GM10248 (cell line): ENCODE data around the gene ST3GAL6.

Experiments
- CTCF ChIA-PET: fragments of 300-600 bp; sonication (Branson Sonifier 250); formaldehyde crosslinking; extraction: SDS; loops from one replicate; lab custom pipeline; 2021; ENCODE audit warnings: antibody characterized with exemption; lab: Yijun Ruan, JAX
- POLR2A ChIA-PET: fragments of 350-650 bp; sonication (Branson Sonifier 250); formaldehyde crosslinking; extraction: SDS; loops from one replicate; lab custom pipeline; 2020; ENCODE audit warnings: antibody characterized with exemption; lab: Yijun Ruan, JAX
- DNase-seq: peaks from one replicate; pipeline ENCODE4 v3.0.0; 2012; ENCODE audit errors: extremely low spot score
- TF ChIP-seq, protein P1 (sequence below): IDR thresholded peaks from 2 replicates; pipeline ENCODE4 v1.5.1; 2012; ENCODE audit warnings: mild to moderate bottlenecking, low read depth; ENCODE audit errors: extremely low read depth, missing control alignments, control extremely low read depth

ST3GAL6 gene

DNA sequence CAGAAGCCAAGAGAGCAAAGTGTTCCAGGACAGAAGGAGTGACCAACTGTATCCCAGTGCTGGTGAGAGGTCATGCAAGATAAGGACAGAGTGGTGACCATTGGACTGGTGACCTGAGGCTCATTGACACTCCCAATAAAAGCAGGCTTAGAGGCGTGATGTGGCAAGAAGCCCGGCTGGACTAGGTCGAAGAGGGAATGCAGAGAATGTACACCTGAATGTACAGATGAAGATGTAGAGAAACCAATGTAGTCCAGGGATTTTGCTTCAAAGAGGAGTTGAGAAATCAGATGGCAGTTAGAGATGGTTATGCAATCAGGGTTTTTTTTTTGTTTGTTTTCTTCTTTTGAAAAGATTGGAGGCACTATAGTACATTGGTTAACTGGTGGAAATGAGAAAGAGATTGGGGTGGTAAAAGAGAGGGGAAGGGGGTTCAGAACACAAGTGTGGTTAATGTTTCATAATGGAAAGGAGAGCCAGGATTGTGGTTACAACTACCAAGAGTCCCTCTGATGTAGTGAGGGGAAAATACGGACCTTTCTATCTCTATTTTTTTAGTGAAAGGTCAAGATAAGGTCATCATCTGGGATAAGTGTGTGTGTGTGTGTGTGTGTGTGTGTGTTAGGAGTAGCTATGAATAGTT, 23.3 kb downstream of the ST3GAL6 start:
- DNase-seq = no peak
- TF ChIP-seq, protein P1, sequence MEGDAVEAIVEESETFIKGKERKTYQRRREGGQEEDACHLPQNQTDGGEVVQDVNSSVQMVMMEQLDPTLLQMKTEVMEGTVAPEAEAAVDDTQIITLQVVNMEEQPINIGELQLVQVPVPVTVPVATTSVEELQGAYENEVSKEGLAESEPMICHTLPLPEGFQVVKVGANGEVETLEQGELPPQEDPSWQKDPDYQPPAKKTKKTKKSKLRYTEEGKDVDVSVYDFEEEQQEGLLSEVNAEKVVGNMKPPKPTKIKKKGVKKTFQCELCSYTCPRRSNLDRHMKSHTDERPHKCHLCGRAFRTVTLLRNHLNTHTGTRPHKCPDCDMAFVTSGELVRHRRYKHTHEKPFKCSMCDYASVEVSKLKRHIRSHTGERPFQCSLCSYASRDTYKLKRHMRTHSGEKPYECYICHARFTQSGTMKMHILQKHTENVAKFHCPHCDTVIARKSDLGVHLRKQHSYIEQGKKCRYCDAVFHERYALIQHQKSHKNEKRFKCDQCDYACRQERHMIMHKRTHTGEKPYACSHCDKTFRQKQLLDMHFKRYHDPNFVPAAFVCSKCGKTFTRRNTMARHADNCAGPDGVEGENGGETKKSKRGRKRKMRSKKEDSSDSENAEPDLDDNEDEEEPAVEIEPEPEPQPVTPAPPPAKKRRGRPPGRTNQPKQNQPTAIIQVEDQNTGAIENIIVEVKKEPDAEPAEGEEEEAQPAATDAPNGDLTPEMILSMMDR = no peak
- POLR2A ChIA-PET = no interaction called here
- CTCF ChIA-PET = interaction anchor here (1.1 to 1.4 kb wide), 2 partner anchors 14 to 304 kb away, joined by 3 read pairs; no protein-coding TSS in a partner anchor

DNA sequence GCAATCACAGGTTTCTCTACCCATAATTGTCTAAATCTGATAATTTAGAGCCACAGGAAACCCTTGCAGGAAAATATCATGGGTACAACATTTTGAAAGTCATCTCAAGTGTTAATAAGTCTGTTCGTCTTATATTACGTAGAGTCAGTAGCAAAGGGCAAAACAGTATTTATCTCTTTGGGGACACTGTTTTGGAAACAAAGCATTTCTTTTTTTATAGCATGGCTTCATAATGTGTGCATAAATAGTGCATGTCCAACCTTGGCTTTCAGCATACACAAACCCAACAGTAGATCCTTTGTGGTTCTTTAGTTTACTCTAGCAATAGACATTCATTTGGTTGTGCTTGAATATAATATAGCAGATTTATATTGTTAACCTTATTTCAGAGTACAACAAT, 24.0 kb downstream of the ST3GAL6 start:
- DNase-seq = no peak
- POLR2A ChIA-PET = no interaction called here
- TF ChIP-seq, protein P1 = no peak
- CTCF ChIA-PET = interaction anchor here (1.1 kb wide), 1 partner anchor 15 kb away, joined by 3 read pairs; no protein-coding TSS in a partner anchor

DNA sequence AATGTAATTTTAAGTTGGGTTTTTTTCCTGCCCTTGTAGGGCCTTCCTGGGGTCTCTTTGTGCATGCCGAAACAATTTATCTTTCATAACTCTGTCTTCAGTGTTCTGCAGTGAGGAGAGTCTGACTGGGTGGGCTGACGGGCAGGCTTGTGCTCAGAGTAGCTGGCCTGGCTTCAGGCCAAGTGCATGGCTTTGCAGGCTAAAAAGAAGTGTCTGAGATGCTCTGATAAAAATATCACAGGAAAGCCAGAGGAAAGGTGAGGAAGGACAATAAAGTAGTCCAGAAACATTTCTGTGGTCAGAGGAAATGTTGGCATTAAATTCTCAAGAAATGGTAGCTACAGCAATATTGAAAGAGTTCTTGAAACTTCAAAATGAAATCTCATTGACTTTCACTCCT, 25.5 kb downstream of the ST3GAL6 start:
- TF ChIP-seq, protein P1 = no peak
- POLR2A ChIA-PET = no interaction called here
- CTCF ChIA-PET = interaction anchor here (0.8 to 1.9 kb wide), 8 partner anchors 10 to 194 kb away, joined by 3 to 6 read pairs (median 4); partner anchors contain the start of gene CPOX
- no peak for DNase-seq

DNA sequence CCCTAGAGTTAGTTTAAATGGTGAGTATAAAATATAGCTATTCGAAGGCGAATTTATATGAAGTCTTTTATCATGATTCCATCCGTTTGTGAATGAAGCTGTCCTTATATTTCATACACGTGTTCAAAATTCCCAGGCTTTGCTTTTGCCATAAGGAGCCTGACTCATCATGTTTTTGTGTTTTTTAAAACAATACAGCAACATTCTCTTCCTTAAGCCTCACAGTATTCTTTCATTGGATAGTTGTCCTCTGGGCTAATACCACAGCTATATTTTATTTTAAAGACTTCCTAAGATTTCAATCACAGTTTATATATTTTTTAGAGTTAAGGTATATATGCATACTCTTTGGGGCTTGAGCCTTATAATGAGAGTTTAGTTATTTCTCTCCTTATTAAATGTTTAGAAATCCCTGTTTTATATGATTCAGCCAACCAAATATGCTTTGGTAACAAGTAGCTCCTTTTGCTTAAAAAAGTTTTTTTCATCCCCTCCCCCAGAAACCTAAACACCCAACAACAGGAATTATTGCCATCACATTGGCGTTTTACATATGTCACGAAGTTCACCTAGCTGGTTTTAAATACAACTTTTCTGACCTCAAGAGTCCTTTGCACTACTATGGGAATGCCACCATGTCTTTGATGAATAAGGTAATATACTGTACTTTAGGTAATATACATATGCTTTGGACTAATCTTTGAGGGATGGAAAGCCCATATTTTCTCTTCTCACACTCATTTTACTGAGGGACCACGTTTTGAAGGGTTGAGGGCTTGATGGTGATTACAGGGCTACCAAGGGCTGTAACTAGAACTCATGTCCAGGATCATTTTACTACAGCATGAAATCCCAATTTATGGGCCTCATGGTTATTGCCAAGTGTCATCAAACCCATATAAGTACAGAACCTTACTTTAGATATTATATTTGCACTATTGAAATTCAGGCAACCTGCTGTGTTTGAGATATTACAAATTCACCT, 28.5 kb downstream of the ST3GAL6 start:
- DNase-seq = no peak

DNA sequence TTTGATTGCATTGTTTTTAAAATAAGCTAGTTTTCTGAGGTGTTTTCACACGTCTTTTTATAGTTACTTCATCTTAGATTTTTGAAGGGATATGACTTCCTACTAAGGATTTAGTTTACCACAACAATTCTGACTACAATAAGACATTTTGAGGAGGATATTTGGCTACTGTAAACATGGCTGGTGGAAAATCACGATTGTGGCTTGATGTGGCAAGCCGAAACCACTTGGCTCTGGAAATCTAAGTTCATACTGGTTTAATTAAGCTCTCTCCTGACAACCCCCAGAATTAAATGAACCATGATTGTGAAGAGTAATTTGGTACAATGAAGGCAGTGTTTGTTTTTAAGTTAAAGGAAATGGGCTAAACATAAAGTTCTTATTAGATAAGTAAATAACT, 30.8 kb downstream of the ST3GAL6 start:
- ChIA-PET CTCF (interaction anchor here (1.2 to 2.4 kb wide), 6 partner anchors 13 to 192 kb away, joined by 3 to 10 read pairs (median 4); no protein-coding TSS in a partner anchor), POLR2A (no interaction called here)
- DNase-seq = no peak
- TF ChIP-seq, protein P1 = no peak

More for the DNA sequence above, 28.5 kb downstream of the ST3GAL6 start:
- TF ChIP-seq, protein P1 = no peak
- CTCF ChIA-PET = interaction anchor here (0.6 to 2.2 kb wide), 6 partner anchors 16 to 190 kb away, joined by 3 to 7 read pairs (median 4); no protein-coding TSS in a partner anchor
- POLR2A ChIA-PET = no interaction called here

DNA sequence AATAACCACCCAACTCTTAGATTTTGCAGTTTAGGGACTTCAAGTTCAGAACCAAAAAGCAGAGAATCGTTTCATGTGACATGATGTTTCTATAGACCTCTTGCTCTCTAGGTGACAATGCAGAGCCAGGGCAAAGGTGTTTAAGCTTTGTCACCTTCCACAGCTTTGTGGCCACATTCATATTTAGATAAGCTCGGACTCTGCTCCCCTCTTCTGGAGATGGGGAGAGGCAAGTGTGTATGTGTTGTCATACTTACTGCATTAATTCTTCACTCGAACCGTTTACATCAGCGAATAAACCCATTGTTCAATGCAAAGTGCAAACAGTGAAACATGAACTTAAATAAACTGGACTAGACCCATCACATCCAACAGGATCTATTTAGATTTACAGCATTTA, 33.2 kb downstream of the ST3GAL6 start:
- CTCF ChIA-PET = interaction anchor here (1.8 kb wide), 1 partner anchor 195 kb away, joined by 7 read pairs; no protein-coding TSS in a partner anchor
- no peak for DNase-seq
- POLR2A ChIA-PET = no interaction called here
- TF ChIP-seq, protein P1 = no peak
